Measurements from ENCODE around the gene CLHC1. TPM values are rescaled to one million over a fixed set of nuclear protein-coding genes. Genes with fewer than 3 reads are reported as not detected.

Gene CLHC1
- total RNA-seq, 1 donor from 2014 or later: 6.8 TPM

DNA sequence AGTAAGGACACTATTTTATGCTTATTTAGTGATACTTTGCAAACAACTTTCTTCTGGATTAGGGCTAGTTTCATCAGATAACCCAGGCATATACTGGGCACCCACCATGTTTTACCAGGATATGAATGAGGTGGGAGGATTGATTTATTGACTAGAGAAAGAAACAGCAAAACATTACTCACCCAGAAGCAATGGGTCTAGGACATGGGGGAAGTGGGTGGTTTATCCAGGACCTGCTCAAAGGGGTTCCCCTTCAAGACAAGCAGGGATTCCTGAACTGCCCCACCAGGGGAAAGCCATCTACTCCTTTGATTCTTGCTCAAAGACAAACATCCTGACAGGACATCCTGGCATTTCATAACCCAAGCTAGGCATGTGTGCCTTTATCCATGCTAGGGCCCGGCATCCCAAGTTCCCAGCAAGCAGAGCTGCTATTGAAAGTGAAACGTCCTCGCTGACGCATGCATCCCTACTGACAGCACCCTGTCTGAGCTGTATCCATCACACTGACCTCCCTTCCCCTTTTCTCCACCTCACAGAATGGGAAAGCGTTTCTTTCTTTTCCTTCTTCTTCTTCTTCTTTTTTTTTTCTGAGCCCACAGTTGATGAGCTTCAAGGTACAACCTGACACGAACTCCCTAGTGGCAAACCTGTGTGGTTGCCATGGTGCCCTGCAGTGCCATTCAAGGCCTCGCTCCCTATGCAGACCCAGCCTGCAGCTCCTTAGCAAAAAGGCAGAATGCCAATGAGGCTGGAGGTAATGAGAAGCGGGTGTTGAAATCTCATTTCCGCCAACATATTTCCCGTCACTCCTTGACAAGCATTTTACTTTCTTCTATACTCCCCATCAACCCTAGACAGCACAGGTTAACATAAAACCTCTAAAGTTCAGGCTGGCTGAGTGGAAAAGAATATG is 70.5 kb downstream of the CLHC1 start:
- Histone ChIP-seq H3K36me3 (ENCODE audit: control insufficient read depth, insufficient read depth, low read length) (no peaks in the 10 kb centered on the region), H3K27me3 (ENCODE audit: control insufficient read depth, insufficient read depth, low read length) (no peaks in the 10 kb centered on the region), H3K4me3 (ENCODE audit: low read depth, low read length) (no peak overlapping the region)
- TF ChIP-seq, protein P1, sequence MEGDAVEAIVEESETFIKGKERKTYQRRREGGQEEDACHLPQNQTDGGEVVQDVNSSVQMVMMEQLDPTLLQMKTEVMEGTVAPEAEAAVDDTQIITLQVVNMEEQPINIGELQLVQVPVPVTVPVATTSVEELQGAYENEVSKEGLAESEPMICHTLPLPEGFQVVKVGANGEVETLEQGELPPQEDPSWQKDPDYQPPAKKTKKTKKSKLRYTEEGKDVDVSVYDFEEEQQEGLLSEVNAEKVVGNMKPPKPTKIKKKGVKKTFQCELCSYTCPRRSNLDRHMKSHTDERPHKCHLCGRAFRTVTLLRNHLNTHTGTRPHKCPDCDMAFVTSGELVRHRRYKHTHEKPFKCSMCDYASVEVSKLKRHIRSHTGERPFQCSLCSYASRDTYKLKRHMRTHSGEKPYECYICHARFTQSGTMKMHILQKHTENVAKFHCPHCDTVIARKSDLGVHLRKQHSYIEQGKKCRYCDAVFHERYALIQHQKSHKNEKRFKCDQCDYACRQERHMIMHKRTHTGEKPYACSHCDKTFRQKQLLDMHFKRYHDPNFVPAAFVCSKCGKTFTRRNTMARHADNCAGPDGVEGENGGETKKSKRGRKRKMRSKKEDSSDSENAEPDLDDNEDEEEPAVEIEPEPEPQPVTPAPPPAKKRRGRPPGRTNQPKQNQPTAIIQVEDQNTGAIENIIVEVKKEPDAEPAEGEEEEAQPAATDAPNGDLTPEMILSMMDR (IDR thresholded peaks at IDR 0.05; ENCODE audit: insufficient read depth, low read length, severe bottlenecking): no peak
- FAIRE-seq (no peak), DNase-seq (ENCODE audit: low read depth) (peak; percentile 32)

DNA sequence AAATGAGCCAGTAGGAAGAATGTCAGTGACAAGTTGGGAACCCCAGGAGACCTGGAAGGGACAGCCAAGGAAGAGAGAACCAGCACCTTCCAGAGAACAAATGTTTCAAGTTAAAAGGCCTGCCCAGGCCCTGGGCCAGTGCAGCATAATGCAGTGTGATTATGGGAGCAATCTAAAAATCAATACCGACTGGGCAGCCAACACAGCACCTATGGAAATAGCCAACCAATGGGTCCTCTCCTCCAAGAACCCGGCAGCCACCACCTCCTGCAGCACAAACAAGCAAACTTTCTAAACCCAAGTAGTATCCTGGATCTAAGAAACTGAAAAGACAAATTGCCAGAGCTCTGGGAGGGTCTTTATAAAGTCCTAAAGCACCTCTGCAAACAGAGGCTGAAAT is 71.7 kb downstream of the CLHC1 start:
- Histone ChIP-seq H3K36me3 (ENCODE audit: control insufficient read depth, insufficient read depth, low read length) (no peaks in the 10 kb centered on the region), H3K4me3 (ENCODE audit: low read depth, low read length) (no peak overlapping the region), H3K27me3 (ENCODE audit: control insufficient read depth, insufficient read depth, low read length) (no peaks in the 10 kb centered on the region)
- FAIRE-seq (no peak), DNase-seq (ENCODE audit: low read depth) (no peak)
- TF ChIP-seq, protein P1 (IDR thresholded peaks at IDR 0.05; ENCODE audit: insufficient read depth, low read length, severe bottlenecking): no peak

DNA sequence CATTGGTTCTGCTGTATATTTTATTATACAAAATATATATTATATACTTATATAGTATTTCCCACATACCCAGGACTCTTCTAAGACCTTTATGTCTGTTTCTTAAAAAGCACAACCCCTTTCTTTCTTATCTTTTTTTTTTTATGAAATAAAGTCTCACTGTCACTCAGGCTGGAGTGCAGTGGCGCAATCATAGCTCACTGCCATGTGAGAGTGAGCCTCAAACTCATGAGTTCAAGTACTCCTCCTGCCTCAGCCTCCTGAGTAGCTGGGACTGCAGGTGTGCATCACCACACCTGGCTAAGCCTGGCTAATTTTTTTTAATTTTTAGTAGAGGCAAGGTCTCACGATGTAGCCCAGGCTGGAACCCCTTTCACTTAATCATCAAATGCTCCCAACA is 72.3 kb downstream of the CLHC1 start:
- H3K36me3 ChIP-seq (ENCODE audit: control insufficient read depth, insufficient read depth, low read length): no peaks in the 10 kb centered on the region
- DNase-seq (ENCODE audit: low read depth) (no peak), FAIRE-seq (no peak)
- H3K27me3 ChIP-seq (ENCODE audit: control insufficient read depth, insufficient read depth, low read length): no peaks in the 10 kb centered on the region
- TF ChIP-seq, protein P1 (IDR thresholded peaks at IDR 0.05; ENCODE audit: insufficient read depth, low read length, severe bottlenecking): no peak
- H3K4me3 ChIP-seq (ENCODE audit: low read depth, low read length): no peak overlapping the region

DNA sequence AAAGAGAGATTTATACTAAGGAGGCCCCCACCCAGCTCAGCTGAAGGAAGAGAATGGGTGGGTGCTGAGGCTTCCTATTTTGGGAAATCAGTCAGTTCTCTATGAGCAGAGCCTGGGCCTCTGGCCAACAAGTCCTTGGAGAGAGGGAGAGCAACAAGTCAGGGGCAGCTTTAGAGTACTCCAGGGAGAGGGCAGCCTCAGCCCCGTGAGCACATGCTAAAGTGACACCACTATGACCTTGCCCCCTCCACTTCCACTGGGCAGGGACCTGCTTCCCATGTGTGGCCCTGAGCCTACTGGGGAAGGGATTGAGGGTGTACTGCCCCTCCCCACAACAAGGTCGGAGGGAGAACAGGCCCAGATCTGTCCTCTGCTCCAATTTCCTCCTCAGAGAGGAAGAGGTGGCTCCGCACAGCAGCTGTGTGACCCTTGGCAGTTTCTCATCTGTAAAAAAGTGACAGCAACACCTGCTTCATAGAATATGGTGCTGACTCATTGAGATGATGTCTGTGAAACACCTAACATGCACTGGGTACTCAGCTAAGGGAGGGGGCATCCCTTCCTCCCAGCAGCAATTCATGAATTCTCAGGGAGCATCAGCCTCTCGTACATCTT is 72.9 kb downstream of the CLHC1 start:
- DNase-seq (ENCODE audit: low read depth) (peak; percentile 21), FAIRE-seq (no peak)
- TF ChIP-seq, protein P1 (IDR thresholded peaks at IDR 0.05; ENCODE audit: insufficient read depth, low read length, severe bottlenecking): no peak
- Histone ChIP-seq H3K4me3 (ENCODE audit: low read depth, low read length) (no peak overlapping the region), H3K27me3 (ENCODE audit: control insufficient read depth, insufficient read depth, low read length) (no peaks in the 10 kb centered on the region), H3K36me3 (ENCODE audit: control insufficient read depth, insufficient read depth, low read length) (no peaks in the 10 kb centered on the region)

DNA sequence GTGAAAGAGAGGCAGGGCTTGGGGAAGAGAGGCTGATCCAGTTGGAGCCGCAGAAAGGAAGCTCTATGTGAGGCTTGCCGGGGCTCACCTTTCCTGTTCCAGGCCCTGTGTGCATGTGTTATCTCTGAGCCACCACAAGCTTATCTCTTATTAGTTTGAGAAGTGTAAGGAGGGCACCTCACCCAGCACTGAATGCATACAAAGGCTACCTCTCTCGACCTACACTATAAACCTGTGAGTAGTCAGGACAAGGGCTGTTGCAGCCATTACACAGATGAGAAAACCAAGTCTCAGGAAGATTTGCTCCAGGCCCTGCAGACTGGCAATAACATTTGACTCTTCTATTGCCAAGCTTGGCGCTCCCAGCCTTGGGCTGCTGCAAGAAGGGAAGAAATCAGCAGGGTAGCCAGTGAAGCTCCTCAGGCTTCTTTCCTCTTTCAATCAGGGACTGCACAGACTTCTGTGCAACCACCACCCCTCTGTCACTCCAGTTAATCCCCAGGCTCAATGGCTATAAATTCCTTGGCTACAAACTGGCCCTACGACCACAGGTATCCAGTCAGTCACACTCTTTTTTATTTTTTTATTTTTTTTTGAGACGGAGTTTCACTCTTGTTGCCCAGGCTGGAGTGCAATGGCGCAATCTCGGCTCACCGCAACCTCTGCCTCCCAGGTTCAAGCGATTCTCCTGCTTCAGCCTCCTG is 73.8 kb downstream of the CLHC1 start:
- TF ChIP-seq, protein P1 (IDR thresholded peaks at IDR 0.05; ENCODE audit: insufficient read depth, low read length, severe bottlenecking): no peak

More for the DNA sequence above, 73.8 kb downstream of the CLHC1 start:
- FAIRE-seq: no peak
- no peak for DNase-seq (ENCODE audit: low read depth)
- Histone ChIP-seq H3K27me3 (ENCODE audit: control insufficient read depth, insufficient read depth, low read length) (no peaks in the 10 kb centered on the region), H3K36me3 (ENCODE audit: control insufficient read depth, insufficient read depth, low read length) (no peaks in the 10 kb centered on the region), H3K4me3 (ENCODE audit: low read depth, low read length) (no peak overlapping the region)
